Measurements from ENCODE around the gene FRMPD4.

The FRMPD4 gene

DNA sequence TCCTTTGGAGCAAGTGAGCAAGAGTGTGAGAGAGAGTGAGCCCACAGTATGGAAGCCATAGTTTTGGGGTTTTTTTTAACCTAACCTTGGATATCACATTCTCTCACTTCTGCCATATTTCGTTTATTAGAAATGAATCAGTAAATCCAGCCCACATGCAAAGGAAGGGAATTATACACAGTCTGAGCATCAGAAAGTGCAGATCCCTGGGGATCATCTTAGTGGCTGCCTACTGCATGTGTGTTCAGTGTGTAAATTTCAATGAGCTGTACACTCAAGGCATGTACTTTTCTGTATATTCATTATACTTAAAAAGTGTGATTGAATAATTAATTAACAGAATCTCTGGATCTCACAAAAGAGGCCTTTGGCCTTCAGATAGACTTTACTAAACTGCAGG, 519.2 kb downstream of the FRMPD4 start (continued):
- TF ChIP-seq, protein P1, sequence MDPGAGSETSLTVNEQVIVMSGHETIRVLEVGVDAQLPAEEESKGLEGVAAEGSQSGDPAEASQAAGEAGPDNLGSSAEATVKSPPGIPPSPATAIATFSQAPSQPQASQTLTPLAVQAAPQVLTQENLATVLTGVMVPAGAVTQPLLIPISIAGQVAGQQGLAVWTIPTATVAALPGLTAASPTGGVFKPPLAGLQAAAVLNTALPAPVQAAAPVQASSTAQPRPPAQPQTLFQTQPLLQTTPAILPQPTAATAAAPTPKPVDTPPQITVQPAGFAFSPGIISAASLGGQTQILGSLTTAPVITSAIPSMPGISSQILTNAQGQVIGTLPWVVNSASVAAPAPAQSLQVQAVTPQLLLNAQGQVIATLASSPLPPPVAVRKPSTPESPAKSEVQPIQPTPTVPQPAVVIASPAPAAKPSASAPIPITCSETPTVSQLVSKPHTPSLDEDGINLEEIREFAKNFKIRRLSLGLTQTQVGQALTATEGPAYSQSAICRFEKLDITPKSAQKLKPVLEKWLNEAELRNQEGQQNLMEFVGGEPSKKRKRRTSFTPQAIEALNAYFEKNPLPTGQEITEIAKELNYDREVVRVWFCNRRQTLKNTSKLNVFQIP (CRISPR knock-in tag; IDR thresholded peaks at IDR 0.05; ENCODE audit: borderline replicate concordance, low read depth): no peak
- no peak for TF ChIP-seq GLIS3 (CRISPR knock-in tag; IDR thresholded peaks at IDR 0.05)
- no peak for TF ChIP-seq CSDC2 (CRISPR knock-in tag; IDR thresholded peaks at IDR 0.05)
- TF ChIP-seq ZFP30 (CRISPR knock-in tag; IDR thresholded peaks at IDR 0.05): no peak

DNA sequence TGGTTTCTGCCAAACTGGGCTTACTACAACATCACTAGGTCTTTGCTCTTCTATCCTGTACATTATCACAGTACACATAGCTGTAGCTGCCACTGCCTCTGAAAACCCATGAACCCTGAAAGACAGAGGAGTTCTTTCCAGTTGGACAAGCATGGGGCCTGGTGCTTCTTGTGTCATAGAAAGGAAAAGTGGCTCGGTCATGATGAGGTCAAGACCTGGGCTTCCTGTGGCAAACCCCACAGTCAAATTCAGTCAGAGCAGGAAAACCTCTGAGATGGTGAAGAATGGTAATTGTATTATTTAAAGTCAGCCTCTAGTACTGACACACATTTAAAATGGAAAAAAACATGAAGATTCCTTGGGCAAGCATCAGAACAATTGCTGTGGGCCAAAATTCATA, 519.6 kb downstream of the FRMPD4 start:
- ATAC-seq: no peak

DNA sequence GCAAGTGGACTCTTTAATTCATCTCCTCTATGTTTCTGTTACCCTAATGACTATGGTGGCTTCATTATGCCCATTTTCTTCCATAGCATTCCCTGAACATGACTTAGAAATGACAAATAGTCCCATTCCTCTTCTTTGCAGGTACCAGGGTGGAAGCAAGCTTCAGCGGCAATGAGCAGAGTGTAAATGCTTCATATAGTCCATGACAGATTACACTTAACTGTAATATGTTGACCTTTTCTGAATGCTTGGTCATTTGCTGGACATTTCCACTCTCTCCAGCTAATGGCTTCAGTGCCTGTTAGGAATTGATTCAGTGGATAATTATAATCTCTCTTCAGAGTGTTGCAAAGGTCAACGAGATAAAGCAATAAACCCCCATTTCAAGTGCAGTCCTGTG, 523.2 kb downstream of the FRMPD4 start:
- TF ChIP-seq ARNTL (CRISPR knock-in tag; IDR thresholded peaks at IDR 0.05; ENCODE audit: borderline replicate concordance, low read depth): no peak
- no peak for TF ChIP-seq ZNF565 (CRISPR knock-in tag; conservative IDR thresholded peaks at IDR 0.05; ENCODE audit: low read depth)
- TF ChIP-seq OSR1 (CRISPR knock-in tag; IDR thresholded peaks at IDR 0.05): no peak
- no peak for TF ChIP-seq ZNF70 (CRISPR knock-in tag; IDR thresholded peaks at IDR 0.05)
- no peak for TF ChIP-seq ISL1 (CRISPR knock-in tag; IDR thresholded peaks at IDR 0.05)
- TF ChIP-seq CSDC2 (CRISPR knock-in tag; IDR thresholded peaks at IDR 0.05): no peak
- TF ChIP-seq ZFP30 (CRISPR knock-in tag; IDR thresholded peaks at IDR 0.05): no peak
- TF ChIP-seq, protein P2, sequence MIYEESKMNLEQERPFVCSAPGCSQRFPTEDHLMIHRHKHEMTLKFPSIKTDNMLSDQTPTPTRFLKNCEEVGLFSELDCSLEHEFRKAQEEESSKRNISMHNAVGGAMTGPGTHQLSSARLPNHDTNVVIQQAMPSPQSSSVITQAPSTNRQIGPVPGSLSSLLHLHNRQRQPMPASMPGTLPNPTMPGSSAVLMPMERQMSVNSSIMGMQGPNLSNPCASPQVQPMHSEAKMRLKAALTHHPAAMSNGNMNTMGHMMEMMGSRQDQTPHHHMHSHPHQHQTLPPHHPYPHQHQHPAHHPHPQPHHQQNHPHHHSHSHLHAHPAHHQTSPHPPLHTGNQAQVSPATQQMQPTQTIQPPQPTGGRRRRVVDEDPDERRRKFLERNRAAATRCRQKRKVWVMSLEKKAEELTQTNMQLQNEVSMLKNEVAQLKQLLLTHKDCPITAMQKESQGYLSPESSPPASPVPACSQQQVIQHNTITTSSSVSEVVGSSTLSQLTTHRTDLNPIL (CRISPR knock-in tag; IDR thresholded peaks at IDR 0.05; ENCODE audit: low read depth): no peak
- no peak for TF ChIP-seq PPARA (CRISPR knock-in tag; IDR thresholded peaks at IDR 0.05; ENCODE audit: borderline replicate concordance)
- TF ChIP-seq TOX (CRISPR knock-in tag; IDR thresholded peaks at IDR 0.05; ENCODE audit: borderline replicate concordance): no peak
- no peak for TF ChIP-seq SNAI2 (CRISPR knock-in tag; IDR thresholded peaks at IDR 0.05)
- no peak for ATAC-seq

More for the DNA sequence above, 519.6 kb downstream of the FRMPD4 start:
- TF ChIP-seq TCF4 (CRISPR knock-in tag; IDR thresholded peaks at IDR 0.05; ENCODE audit: borderline replicate concordance) (no peak), CSDC2 (CRISPR knock-in tag; IDR thresholded peaks at IDR 0.05) (no peak)
- TF ChIP-seq, protein P3, sequence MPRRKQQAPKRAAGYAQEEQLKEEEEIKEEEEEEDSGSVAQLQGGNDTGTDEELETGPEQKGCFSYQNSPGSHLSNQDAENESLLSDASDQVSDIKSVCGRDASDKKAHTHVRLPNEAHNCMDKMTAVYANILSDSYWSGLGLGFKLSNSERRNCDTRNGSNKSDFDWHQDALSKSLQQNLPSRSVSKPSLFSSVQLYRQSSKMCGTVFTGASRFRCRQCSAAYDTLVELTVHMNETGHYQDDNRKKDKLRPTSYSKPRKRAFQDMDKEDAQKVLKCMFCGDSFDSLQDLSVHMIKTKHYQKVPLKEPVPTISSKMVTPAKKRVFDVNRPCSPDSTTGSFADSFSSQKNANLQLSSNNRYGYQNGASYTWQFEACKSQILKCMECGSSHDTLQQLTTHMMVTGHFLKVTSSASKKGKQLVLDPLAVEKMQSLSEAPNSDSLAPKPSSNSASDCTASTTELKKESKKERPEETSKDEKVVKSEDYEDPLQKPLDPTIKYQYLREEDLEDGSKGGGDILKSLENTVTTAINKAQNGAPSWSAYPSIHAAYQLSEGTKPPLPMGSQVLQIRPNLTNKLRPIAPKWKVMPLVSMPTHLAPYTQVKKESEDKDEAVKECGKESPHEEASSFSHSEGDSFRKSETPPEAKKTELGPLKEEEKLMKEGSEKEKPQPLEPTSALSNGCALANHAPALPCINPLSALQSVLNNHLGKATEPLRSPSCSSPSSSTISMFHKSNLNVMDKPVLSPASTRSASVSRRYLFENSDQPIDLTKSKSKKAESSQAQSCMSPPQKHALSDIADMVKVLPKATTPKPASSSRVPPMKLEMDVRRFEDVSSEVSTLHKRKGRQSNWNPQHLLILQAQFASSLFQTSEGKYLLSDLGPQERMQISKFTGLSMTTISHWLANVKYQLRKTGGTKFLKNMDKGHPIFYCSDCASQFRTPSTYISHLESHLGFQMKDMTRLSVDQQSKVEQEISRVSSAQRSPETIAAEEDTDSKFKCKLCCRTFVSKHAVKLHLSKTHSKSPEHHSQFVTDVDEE (CRISPR knock-in tag; IDR thresholded peaks at IDR 0.05): no peak
- TF ChIP-seq, protein P4, sequence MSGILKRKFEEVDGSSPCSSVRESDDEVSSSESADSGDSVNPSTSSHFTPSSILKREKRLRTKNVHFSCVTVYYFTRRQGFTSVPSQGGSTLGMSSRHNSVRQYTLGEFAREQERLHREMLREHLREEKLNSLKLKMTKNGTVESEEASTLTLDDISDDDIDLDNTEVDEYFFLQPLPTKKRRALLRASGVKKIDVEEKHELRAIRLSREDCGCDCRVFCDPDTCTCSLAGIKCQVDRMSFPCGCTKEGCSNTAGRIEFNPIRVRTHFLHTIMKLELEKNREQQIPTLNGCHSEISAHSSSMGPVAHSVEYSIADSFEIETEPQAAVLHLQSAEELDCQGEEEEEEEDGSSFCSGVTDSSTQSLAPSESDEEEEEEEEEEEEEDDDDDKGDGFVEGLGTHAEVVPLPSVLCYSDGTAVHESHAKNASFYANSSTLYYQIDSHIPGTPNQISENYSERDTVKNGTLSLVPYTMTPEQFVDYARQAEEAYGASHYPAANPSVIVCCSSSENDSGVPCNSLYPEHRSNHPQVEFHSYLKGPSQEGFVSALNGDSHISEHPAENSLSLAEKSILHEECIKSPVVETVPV (CRISPR knock-in tag; IDR thresholded peaks at IDR 0.05): no peak

DNA sequence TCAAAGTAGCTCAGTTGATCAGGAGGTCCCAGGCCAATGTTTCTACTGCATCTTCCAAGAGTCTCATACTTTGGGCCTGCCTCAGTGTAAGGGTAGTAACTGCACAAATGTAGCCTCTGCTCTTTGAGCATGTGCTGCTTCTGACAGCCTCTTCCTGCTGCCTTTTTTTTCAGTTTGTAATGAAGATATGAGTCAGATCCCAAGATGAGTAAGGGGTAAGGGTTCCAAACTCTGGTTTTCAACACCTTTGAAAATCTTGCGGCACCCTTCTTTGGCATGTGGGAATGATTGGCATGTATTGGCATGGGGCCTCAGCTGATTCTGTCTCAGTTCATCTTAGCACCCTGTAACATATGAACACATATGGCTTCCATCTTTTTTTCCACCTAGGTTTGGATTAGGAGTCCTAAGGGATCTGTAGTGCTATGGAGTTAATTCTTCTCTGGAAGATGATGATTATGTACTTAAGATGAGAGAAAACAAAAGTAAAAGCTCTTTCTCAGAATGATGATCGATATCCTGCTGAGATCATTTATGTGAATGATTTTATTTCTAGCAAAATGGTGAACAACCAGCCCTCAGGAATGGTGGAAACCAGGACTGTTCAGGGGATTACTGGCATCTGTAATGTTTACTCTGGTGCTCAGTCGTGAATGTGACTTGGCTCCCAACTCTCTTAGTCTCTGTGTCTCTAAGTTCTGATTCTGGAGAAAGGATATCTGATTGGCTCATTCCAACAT, 534.3 kb downstream of the FRMPD4 start:
- no peak for ATAC-seq
- TF ChIP-seq ZC3H10 (CRISPR knock-in tag; IDR thresholded peaks at IDR 0.05) (no peak), CSDC2 (CRISPR knock-in tag; IDR thresholded peaks at IDR 0.05) (no peak), ZFP30 (CRISPR knock-in tag; IDR thresholded peaks at IDR 0.05) (no peak), PPARA (CRISPR knock-in tag; IDR thresholded peaks at IDR 0.05; ENCODE audit: borderline replicate concordance) (no peak), ZFP3 (CRISPR knock-in tag; IDR thresholded peaks at IDR 0.05) (no peak), TCF4 (CRISPR knock-in tag; IDR thresholded peaks at IDR 0.05; ENCODE audit: borderline replicate concordance) (no peak), ZNF565 (CRISPR knock-in tag; conservative IDR thresholded peaks at IDR 0.05; ENCODE audit: low read depth) (no peak), GLIS3 (CRISPR knock-in tag; IDR thresholded peaks at IDR 0.05) (no peak), SNAI2 (CRISPR knock-in tag; IDR thresholded peaks at IDR 0.05) (no peak), RARB (CRISPR knock-in tag; IDR thresholded peaks at IDR 0.05) (no peak)
- TF ChIP-seq, protein P1 (CRISPR knock-in tag; IDR thresholded peaks at IDR 0.05; ENCODE audit: borderline replicate concordance, low read depth): no peak
- TF ChIP-seq, protein P2 (CRISPR knock-in tag; IDR thresholded peaks at IDR 0.05; ENCODE audit: low read depth): no peak
- TF ChIP-seq, protein P5, sequence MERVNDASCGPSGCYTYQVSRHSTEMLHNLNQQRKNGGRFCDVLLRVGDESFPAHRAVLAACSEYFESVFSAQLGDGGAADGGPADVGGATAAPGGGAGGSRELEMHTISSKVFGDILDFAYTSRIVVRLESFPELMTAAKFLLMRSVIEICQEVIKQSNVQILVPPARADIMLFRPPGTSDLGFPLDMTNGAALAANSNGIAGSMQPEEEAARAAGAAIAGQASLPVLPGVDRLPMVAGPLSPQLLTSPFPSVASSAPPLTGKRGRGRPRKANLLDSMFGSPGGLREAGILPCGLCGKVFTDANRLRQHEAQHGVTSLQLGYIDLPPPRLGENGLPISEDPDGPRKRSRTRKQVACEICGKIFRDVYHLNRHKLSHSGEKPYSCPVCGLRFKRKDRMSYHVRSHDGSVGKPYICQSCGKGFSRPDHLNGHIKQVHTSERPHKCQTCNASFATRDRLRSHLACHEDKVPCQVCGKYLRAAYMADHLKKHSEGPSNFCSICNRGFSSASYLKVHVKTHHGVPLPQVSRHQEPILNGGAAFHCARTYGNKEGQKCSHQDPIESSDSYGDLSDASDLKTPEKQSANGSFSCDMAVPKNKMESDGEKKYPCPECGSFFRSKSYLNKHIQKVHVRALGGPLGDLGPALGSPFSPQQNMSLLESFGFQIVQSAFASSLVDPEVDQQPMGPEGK (CRISPR knock-in tag; IDR thresholded peaks at IDR 0.05; ENCODE audit: borderline replicate concordance): no peak
- TF ChIP-seq, protein P4 (CRISPR knock-in tag; IDR thresholded peaks at IDR 0.05): no peak

Data from SK-N-SH treated with all-trans-retinoic acid at 6 μM for 48 hours (cell line).